Embryonic facial prominence (tissue), 1 donor: ENCODE measurements around the gene OLFM2.

Experiments used
- DNase-seq: peaks from one replicate; pipeline ENCODE4 v3.0.0-alpha.2; 2016; ENCODE audit errors: extremely low spot score

Gene OLFM2

DNA sequence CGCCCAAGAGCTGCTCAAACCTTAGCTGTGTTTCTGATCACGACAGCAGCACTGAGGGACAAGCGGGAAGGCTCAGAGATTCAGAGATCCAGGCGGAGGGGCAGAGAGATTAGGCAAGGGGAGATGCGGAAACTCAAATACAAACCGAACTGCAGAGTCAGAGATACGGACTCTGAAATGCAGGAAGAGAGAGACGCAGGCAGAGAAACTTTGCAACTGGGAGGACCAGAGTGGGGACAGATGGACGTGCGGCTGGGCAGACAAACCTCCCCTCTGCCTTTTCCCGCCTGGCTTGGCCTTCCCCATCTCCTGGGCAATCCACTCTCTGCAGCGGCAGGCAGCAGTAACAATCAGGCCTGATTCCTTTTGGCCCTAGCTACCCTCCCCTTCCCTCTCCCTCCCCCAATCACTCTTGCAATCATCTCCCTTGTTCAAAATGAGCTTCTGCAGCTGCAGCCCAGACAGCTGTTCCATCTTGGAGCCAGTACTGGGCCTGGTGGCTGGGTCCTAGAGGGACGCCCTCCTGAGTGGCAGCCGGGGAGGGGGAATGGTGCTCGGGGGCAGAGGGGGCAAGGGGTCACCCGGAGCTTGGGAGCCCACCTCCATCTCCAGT lies 29.7 kb downstream of the OLFM2 start:
- DNase-seq = no peak

- DNase-seq = no peak
Observed at GRCh38 chr19:9903336-9903735, 33.0 kb downstream of the OLFM2 start.

DNA sequence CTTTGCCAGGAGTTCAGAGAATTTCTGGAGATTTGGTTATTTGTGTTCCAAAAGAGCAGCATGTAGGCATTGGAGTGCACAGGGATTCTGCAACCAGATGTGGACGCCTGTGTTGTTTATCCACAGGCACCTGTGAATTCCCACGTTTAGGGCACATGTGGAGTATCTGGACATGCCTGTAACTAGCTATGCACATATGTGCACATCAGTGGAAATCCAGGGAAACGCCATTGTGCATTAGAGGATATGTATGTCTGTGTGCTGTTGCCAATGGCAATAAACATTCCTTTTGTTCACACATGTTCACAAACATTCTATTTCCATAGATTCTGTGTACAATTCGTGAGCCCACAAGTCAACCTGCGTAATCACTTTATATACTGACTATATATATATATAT lies 34.7 kb downstream of the OLFM2 start:
- DNase-seq = no peak

GRCh38 chr19:9901020-9901419 lies 35.3 kb downstream of the OLFM2 start:
- no peak for DNase-seq

- no peak for DNase-seq
Observed at GRCh38 chr19:9891609-9892373, 44.5 kb downstream of the OLFM2 start.

- DNase-seq = peak; percentile 22
Observed at GRCh38 chr19:9885077-9885552, 51.2 kb downstream of the OLFM2 start.

- no peak for DNase-seq
Observed at GRCh38 chr19:9883764-9884163, 52.6 kb downstream of the OLFM2 start.

DNA sequence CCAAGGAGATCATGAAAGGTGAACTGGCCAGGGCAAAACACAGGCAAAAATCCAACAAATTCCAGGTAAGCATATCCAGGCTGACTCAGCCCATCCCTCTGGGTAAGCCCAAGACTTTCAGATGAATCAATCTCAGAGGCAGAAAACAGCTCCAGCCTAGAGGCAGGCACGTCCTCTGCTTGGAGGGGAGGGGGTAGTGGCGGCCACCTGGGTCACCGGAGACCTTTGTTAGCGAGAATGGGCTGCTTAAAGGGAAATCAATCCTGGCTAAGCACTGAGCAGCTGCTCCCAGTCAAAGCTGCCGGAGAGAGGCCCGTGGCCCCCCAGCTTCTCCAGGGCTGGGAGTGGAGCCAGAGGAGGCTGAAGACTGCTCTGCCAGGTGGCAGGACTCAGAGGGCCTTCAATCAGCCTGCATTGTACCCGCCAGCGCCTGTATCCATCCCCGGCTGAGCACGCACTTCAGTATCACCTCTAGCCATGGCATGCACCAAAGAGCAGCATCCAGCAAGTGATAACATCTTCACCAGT lies 53.0 kb downstream of the OLFM2 start:
- DNase-seq = no peak

GRCh38 chr19:9881720-9882119 lies 54.6 kb downstream of the OLFM2 start:
- DNase-seq = no peak

DNA sequence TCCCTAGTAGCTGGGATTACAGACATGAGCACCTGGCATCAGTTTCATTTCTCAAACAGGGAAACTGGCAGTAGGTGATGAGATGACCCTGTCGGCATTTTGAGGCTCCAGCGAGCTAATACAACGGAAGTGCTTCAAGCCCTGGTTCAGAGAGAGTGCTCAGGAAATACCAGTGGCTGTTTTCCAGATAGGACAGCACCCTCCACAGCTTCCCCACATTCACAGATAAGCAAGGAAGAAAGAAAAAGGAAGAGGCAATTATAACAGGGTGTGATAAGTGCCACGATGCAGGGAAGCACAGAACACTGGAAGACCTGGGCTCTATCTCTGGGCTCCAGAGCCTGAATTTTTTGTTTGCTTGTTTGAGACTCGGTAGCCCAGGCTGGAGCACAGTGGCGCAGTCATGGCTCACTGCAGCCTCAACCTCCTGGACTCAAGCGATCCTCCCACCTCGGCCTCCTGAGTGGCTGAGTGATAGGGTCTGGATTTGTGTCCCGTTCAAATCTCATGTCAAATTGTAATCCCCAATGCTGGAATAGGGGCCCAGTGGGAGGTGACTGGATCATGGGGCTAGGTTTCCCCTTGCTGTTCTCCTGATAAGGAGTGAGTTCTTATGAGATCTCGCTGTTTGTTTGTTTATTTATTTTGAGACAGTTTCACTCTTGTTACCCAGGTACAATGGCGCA lies 57.7 kb downstream of the OLFM2 start:
- DNase-seq = no peak

GRCh38 chr19:9877780-9878510 lies 58.4 kb downstream of the OLFM2 start:
- no peak for DNase-seq

- DNase-seq = no peak
Observed at GRCh38 chr19:9875796-9876195, 60.5 kb downstream of the OLFM2 start.

- DNase-seq = no peak
Observed at GRCh38 chr19:9875031-9875627, 61.2 kb downstream of the OLFM2 start.

- no peak for DNase-seq
Observed at GRCh38 chr19:9872618-9873242, 63.6 kb downstream of the OLFM2 start.

GRCh38 chr19:9871626-9872338 lies 64.5 kb downstream of the OLFM2 start:
- no peak for DNase-seq

GRCh38 chr19:9868983-9869617 lies 67.2 kb downstream of the OLFM2 start:
- no peak for DNase-seq

DNA sequence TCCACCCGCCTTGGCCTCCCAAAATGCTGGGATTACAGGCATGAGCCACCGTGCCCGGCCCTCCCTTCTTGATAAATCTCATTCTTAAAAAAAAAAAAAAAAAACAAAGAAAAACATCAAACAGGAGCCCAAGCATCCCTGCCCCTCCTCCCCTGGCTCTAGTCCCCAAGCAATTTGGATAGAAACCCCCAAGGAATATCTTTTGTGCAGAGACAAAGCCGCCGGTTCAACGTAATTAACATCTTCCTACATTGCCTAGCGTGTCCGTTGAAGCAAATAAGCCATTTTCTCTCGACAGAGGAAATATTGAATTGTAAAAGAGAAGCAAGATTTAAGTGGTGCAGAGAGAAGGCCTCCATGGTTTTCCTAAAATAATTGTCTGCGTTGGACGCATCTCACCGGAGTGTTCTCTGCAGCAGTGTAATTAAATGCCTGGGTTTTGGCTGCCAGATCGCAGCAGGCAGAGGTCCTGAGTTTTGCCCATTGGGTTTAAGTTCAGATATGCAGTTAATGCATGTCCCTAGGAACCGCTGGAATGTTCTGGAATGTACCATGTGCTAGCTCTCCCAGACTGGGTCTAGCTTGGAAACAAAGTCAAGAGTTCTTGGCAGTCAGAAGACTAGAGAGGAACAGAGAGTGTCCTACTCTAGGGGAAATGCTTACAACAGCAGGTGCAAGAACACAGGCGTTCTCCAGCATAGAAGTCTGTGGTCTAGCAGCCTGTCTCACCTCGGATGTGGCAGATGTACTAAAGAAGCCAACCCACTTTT lies 70.4 kb downstream of the OLFM2 start:
- DNase-seq = no peak

- no peak for DNase-seq
Observed at GRCh38 chr19:9863759-9864158, 72.6 kb downstream of the OLFM2 start.

- no peak for DNase-seq
Observed at GRCh38 chr19:9862938-9863337, 73.4 kb downstream of the OLFM2 start.
